HepG2 (cell line): ENCODE results near the gene CAMK1D. TPM values are rescaled to one million over a fixed set of nuclear protein-coding genes. Genes with fewer than 3 reads are reported as not detected.

Experiments used
- ATAC-seq: fragments of 200-7000 bp; cut with Tn5 transposase; 3 replicates; pipeline ENCODE4 v1.9.1; 2020; ENCODE audit warnings: mild to moderate bottlenecking, moderate library complexity
- BruUV-seq: library from RNA; stranded (reverse); fragments of 400-500 nt; replicated peaks from 2 replicates; lab custom pipeline; 2021; lab: Mats Ljungman, UMichigan
- CTCF ChIA-PET: fragments of 300-600 bp; formaldehyde crosslinking; extraction: SDS; loops from one replicate; lab custom pipeline; 2021; ENCODE audit warnings: low total read pairs, inconsistent platforms, low intra/inter-chr PET ratio; lab: Yijun Ruan, JAX
- POLR2A ChIA-PET: fragments of 350-600 bp; sonication (Branson Sonifier 250); formaldehyde crosslinking; loops from one replicate; lab custom pipeline; 2020; ENCODE audit warnings: antibody characterized with exemption, inconsistent platforms; lab: Yijun Ruan, JAX
- DNase-seq: peaks from one replicate; pipeline ENCODE4 v3.0.0-alpha.2; 2015; ENCODE audit warnings: low spot score
- FAIRE-seq: peaks from 3 replicates; lab custom pipeline; 2011; peaks lifted over from hg19 to GRCh38; lab: Jason Lieb, UNC
- H2AFZ ChIP-seq: one replicate; pipeline ENCODE4 v1.6.1; 2011; ENCODE audit warnings: low read length, inconsistent platforms
- H3K27ac ChIP-seq: fragments of 300-600 bp; 3 replicates; pipeline ENCODE4 v1.8.0; 2011; ENCODE audit warnings: mixed run types, mild to moderate bottlenecking, mixed read lengths, low read length, inconsistent platforms; ENCODE audit not compliant: insufficient read depth; ENCODE audit errors: extremely low read length
- H3K27me3 ChIP-seq, 2 experiments: fragments of 200-600 bp in 1 of 2; 2 replicates in 1 of 2; 3 replicates in 1 of 2; pipeline versions ENCODE4 v1.6.0 to v1.8.0; 2011; ENCODE audit warnings: low read length in 2 of 2, mild to moderate bottlenecking in 2 of 2, moderate library complexity in 2 of 2, inconsistent platforms in 1 of 2; ENCODE audit not compliant: insufficient read depth in 2 of 2, control insufficient read depth in 1 of 2
- H3K36me3 ChIP-seq, 2 experiments: fragments of 200-600 bp in 1 of 2; replicated peaks in 1 of 2; 2 replicates in 1 of 2; 3 replicates in 1 of 2; pipeline versions ENCODE4 v1.5.1 to v1.8.0; 2011; ENCODE audit warnings: low read length in 2 of 2, inconsistent platforms in 1 of 2; ENCODE audit not compliant: insufficient read depth in 2 of 2, control insufficient read depth in 1 of 2
- H3K4me1 ChIP-seq: 2 replicates; pipeline ENCODE4 v1.5.1; 2012; ENCODE audit warnings: low read length, inconsistent platforms; ENCODE audit not compliant: insufficient read depth
- H3K4me2 ChIP-seq: 2 replicates; pipeline ENCODE4 v1.6.0; 2011; ENCODE audit warnings: low read depth, low read length, inconsistent platforms
- H3K4me3 ChIP-seq, 3 experiments: fragments of 200-600 bp in 1 of 3; sonication (generic), shearing (Covaris generic) in 1 of 3; replicated peaks in 1 of 3; 2 replicates each; pipeline ENCODE4 v1.5.1; 2011 to 2016; ENCODE audit warnings: low read length in 3 of 3, inconsistent platforms in 2 of 3, low read depth in 2 of 3, mild to moderate bottlenecking in 2 of 3, control low read depth in 1 of 3, mixed read lengths in 1 of 3; ENCODE audit not compliant: insufficient read depth in 1 of 3
- H3K79me2 ChIP-seq: one replicate; pipeline ENCODE4 v1.6.1; 2011; ENCODE audit warnings: low read length, inconsistent platforms; ENCODE audit not compliant: insufficient read depth
- H3K9ac ChIP-seq: 2 replicates; pipeline ENCODE4 v1.6.0; 2011; ENCODE audit warnings: mild to moderate bottlenecking, low read depth, low read length, inconsistent platforms; ENCODE audit not compliant: insufficient read depth
- H3K9me3 ChIP-seq: 2 replicates; pipeline ENCODE4 v1.5.1; 2012; ENCODE audit warnings: mild to moderate bottlenecking, low read length
- H4K20me1 ChIP-seq: 2 replicates; pipeline ENCODE4 v1.6.0; 2011; ENCODE audit warnings: inconsistent platforms, mild to moderate bottlenecking, low read length, moderate library complexity; ENCODE audit not compliant: insufficient read depth
- BCL6 ChIP-seq: IDR thresholded peaks from 2 replicates; pipeline ENCODE4 v1.6.1; 2016; ENCODE audit warnings: missing genetic modification reagents, missing compliant biosample characterization
- BORCS8-MEF2B ChIP-seq: sonication (generic); formaldehyde crosslinking; IDR thresholded peaks from 2 replicates; pipeline ENCODE4 v1.8.0; 2022; ENCODE audit warnings: mild to moderate bottlenecking, missing genetic modification reagents
- DBP ChIP-seq: sonication (generic); formaldehyde crosslinking; IDR thresholded peaks from 2 replicates; pipeline ENCODE4 v1.4.0; 2020; ENCODE audit warnings: missing genetic modification reagents; ENCODE audit errors: not compliant biosample characterization
- HNF4G ChIP-seq, 2 experiments: sonication (generic) in 1 of 2; formaldehyde crosslinking in 1 of 2; IDR thresholded peaks; 2 replicates each; pipeline versions ENCODE4 v1.4.0 to v1.6.1; 2011 to 2020; ENCODE audit warnings: borderline replicate concordance in 2 of 2, low read depth in 2 of 2, mild to moderate bottlenecking in 2 of 2, low read length in 1 of 2, missing genetic modification reagents in 1 of 2, moderate library complexity in 1 of 2
- HOXA3 ChIP-seq: sonication (generic); formaldehyde crosslinking; IDR thresholded peaks from 2 replicates; pipeline ENCODE4 v1.5.0; 2020; ENCODE audit warnings: missing genetic modification reagents
- IRF9 ChIP-seq: sonication (generic); formaldehyde crosslinking; IDR thresholded peaks from 2 replicates; pipeline ENCODE4 v1.8.0; 2022; ENCODE audit warnings: missing genetic modification reagents, mild to moderate bottlenecking, borderline replicate concordance
- PRMT3 ChIP-seq: sonication (generic); formaldehyde crosslinking; IDR thresholded peaks from 2 replicates; pipeline ENCODE4 v1.8.1; 2022; ENCODE audit warnings: low read depth, mild to moderate bottlenecking, moderate library complexity, missing genetic modification reagents, borderline replicate concordance
- RNF2 ChIP-seq: fragments of 450-650 bp; conservative IDR thresholded peaks from 2 replicates; pipeline ENCODE4 v1.6.1; 2016; ENCODE audit warnings: low read depth
- SMAD3 ChIP-seq: sonication (generic); formaldehyde crosslinking; IDR thresholded peaks from 2 replicates; pipeline ENCODE4 v1.4.0; 2020; ENCODE audit warnings: missing genetic modification reagents
- SMAD9 ChIP-seq: sonication (generic); formaldehyde crosslinking; IDR thresholded peaks from 2 replicates; pipeline ENCODE4 v1.5.1; 2020; ENCODE audit warnings: mild to moderate bottlenecking, missing genetic modification reagents
- SSRP1 ChIP-seq: IDR thresholded peaks from 2 replicates; pipeline ENCODE4 v1.6.1; 2016; ENCODE audit warnings: control low read depth
- STAG1 ChIP-seq: sonication (generic); formaldehyde crosslinking; IDR thresholded peaks from 2 replicates; pipeline ENCODE4 v1.4.0; 2020; ENCODE audit warnings: missing genetic modification reagents
- ZFP36L2 ChIP-seq: sonication (generic); formaldehyde crosslinking; IDR thresholded peaks from 2 replicates; pipeline ENCODE4 v1.4.0; 2020; ENCODE audit warnings: missing genetic modification reagents
- ZNF274 ChIP-seq: sonication (generic); formaldehyde crosslinking; IDR thresholded peaks from 2 replicates; pipeline ENCODE4 v1.5.1; 2020; ENCODE audit warnings: mild to moderate bottlenecking, missing genetic modification reagents
- ZNF3 ChIP-seq: IDR thresholded peaks from 2 replicates; pipeline ENCODE4 v1.7.0; 2017; ENCODE audit warnings: inconsistent platforms
- ZNF569 ChIP-seq: sonication (generic); formaldehyde crosslinking; IDR thresholded peaks from 2 replicates; pipeline ENCODE4 v1.5.0; 2020; ENCODE audit warnings: mild to moderate bottlenecking, missing genetic modification reagents, moderate library complexity, borderline replicate concordance
- ZNF577 ChIP-seq: sonication (generic); formaldehyde crosslinking; IDR thresholded peaks from 2 replicates; pipeline ENCODE4 v1.4.0; 2020; ENCODE audit warnings: mild to moderate bottlenecking, low read depth, missing genetic modification reagents, borderline replicate concordance
- ZNF746 ChIP-seq: sonication (generic); formaldehyde crosslinking; IDR thresholded peaks from 2 replicates; pipeline ENCODE4 v1.8.0; 2022; ENCODE audit warnings: mild to moderate bottlenecking, missing genetic modification reagents
- WGBS: methylation state at CpG from one replicate; pipeline ENCODE4 v1.1.6; 2017; ENCODE audit warnings: low lambda C conversion rate; 5-methylcytosine and 5-hydroxymethylcytosine counted together
- in situ Hi-C: cut with HindIII; loops from 2 replicates; pipeline ENCODE4 v1.10.0; 2017; ENCODE audit warnings: low pct_unique_long_range_greater_than_20kb; ENCODE audit not compliant: extremely low pct_ligation_motif_present
- intact Hi-C: fragments of 100-400 bp; cut with micrococcal nuclease; formaldehyde crosslinking; loops from one replicate; pipeline ENCODE4 v1.10.0; 2022; ENCODE audit not compliant: unreplicated experiment
- polyA plus RNA-seq, 8 experiments: library from polyadenylated mRNA; depleted of rRNA in 3 of 8; stranded (reverse) in 7 of 8; unstranded in 1 of 8; fragments of >200 nt; fragmentation: Illumina TruSeq in 4 of 8; extraction: Trizol in 4 of 8; gene quantifications; 2 replicates each; pipeline versions ENCODE4 v1.2.1 to v1.2.3, GENCODE V29; 2011 to 2016; ENCODE audit warnings: low read depth in 4 of 8, missing spikeins in 1 of 8, mixed read lengths in 1 of 8; ENCODE audit not compliant: insufficient read depth in 1 of 8
- total RNA-seq, 5 experiments: library from RNA; depleted of rRNA; stranded (reverse); fragments of >200 nt; fragmentation: Illumina TruSeq; extraction: Trizol; gene quantifications; 2 replicates each; pipeline ENCODE4 v1.2.3, GENCODE V29; 2016; ENCODE audit warnings: low read depth in 1 of 5

CAMK1D gene
- total and polyA plus RNA-seq, 2 of the 13 experiments (the other 11 are each of a cell fraction or from before 2014, with no cell fraction given): under 0.01 TPM; not detected in 1

GRCh38 chr10:12369982-12370381 lies 20.6 kb downstream of the CAMK1D start:
- peaks cover 0 to 2% of the 10 kb centered on the region in 2 experiments; a peak in 1 of 5 replicates for H3K27me3 ChIP-seq
- WGBS: 75% methylated on average over 5 of the region's 8 CpGs
- no peaks in the 10 kb centered on the region for H3K79me2 ChIP-seq
- H3K4me3 ChIP-seq: no peak overlapping the region
- DNase-seq (no peak), ATAC-seq (no peak), FAIRE-seq (no peak)
- no TSS peak for BruUV-seq
- no peak overlapping the region for H3K4me2 ChIP-seq
- ChIA-PET CTCF (no interaction called here), POLR2A (no interaction called here)
- no peaks in the 10 kb centered on the region for H4K20me1 ChIP-seq
- H3K9ac ChIP-seq: no peak overlapping the region
- H3K4me1 ChIP-seq: no peaks in the 10 kb centered on the region
- no peak overlapping the region for H3K27ac ChIP-seq
- no peak overlapping the region for H2AFZ ChIP-seq
- in situ Hi-C loops: no loop called here
- H3K36me3 ChIP-seq: no peaks in the 10 kb centered on the region
- no peaks in the 10 kb centered on the region for H3K9me3 ChIP-seq
- TF ChIP-seq ZNF746 (CRISPR knock-in tag): no peak
- TF ChIP-seq ZNF569: no peak
- TF ChIP-seq DBP (CRISPR knock-in tag): no peak
- TF ChIP-seq SMAD9 (CRISPR knock-in tag): no peak
- no peak for TF ChIP-seq HNF4G (IDR thresholded peaks at IDR 0.05; ENCODE audit: borderline replicate concordance, low read depth, low read length)
- TF ChIP-seq HNF4G (CRISPR knock-in tag; IDR thresholded peaks at IDR 0.05; ENCODE audit: borderline replicate concordance, low read depth): no peak
- TF ChIP-seq BCL6 (CRISPR knock-in tag): no peak
- TF ChIP-seq STAG1 (CRISPR knock-in tag): no peak
- TF ChIP-seq HOXA3: no peak
- TF ChIP-seq ZFP36L2 (CRISPR knock-in tag): no peak
- no peak for TF ChIP-seq ZNF3 (CRISPR knock-in tag)
- no peak for TF ChIP-seq RNF2
- TF ChIP-seq ZNF274 (CRISPR knock-in tag): no peak
- TF ChIP-seq BORCS8-MEF2B (CRISPR knock-in tag): no peak
- TF ChIP-seq IRF9 (CRISPR knock-in tag): no peak
- TF ChIP-seq SMAD3 (CRISPR knock-in tag): no peak
- no peak for TF ChIP-seq SSRP1 (CRISPR knock-in tag)
- TF ChIP-seq ZNF577: no peak
- TF ChIP-seq PRMT3 (CRISPR knock-in tag): no peak
- intact Hi-C loops: no loop called here
